ENCODE measurements around the gene PCDHA13. TPM values are rescaled to one million over a fixed set of nuclear protein-coding genes. Genes with fewer than 3 reads are reported as not detected.
"Not testable (repeated sequence)": the region's sequence is repeated elsewhere in the genome, so short reads cannot be mapped to it uniquely, and the experiment has no call there.

The PCDHA13 gene
- polyA plus RNA-seq, 3 donors, result not detected

DNA sequence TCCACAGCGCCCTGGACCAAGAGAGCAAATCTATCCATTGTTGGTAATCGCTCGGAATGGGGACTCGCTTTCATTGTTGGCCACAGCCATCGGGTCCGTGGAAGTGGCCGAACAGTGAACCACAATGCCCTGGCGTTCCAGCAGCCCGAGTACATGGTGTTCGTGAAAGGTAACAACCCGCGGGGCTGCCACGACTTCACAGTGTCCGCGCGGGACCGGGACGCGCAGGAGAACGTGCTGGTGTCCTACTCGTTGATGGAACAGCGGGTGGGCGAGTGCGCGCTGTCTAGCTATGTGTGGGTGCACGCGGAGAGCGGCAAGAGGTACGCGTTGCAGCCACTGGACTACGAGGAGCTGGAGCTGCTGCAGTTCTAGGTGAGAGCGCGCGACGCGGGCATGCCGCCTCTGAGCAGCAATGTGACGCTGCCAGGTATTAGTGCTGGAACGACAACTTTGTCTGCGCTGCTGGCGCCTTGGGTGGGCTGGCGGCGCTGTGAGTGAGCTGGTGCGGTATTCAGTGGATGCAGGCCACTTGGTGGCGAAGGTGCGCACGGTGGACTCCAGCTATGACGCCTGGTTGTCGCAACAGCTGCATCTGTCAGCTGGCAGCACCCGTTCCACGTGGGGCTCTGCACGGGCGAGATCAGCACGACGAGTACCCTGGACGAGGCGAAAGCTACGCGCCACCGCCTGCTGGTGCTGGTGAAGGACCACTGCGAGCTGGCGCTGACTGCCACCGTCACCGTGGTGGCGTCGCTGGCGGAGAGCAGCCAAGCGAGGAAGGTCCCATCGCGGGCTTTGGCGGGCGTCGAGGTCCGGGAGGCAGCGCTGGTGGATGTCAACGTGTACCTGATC lies 19.3 kb upstream of the PCDHA13 start:
- DNase-seq (ENCODE audit: extremely low read depth in 1 of 11, low read depth in 9 of 11, low spot score in 4 of 11), result no peak

GRCh38 chr5:140868721-140869554 lies 13.0 kb upstream of the PCDHA13 start, which contains the start of gene PCDHA11:
TSS of gene PCDHA11 (plus strand) at chr5:140868957. CDS start at chr5:140869104, 147 bp downstream.
- no peak for DNase-seq (ENCODE audit: extremely low read depth in 1 of 11, low read depth in 9 of 11, low spot score in 4 of 11)

- no peak for DNase-seq (ENCODE audit: extremely low read depth in 1 of 11, low read depth in 9 of 11, low spot score in 4 of 11)
These were observed 12.4 kb upstream of the PCDHA13 start for GRCh38 chr5:140869555-140869886.

DNA sequence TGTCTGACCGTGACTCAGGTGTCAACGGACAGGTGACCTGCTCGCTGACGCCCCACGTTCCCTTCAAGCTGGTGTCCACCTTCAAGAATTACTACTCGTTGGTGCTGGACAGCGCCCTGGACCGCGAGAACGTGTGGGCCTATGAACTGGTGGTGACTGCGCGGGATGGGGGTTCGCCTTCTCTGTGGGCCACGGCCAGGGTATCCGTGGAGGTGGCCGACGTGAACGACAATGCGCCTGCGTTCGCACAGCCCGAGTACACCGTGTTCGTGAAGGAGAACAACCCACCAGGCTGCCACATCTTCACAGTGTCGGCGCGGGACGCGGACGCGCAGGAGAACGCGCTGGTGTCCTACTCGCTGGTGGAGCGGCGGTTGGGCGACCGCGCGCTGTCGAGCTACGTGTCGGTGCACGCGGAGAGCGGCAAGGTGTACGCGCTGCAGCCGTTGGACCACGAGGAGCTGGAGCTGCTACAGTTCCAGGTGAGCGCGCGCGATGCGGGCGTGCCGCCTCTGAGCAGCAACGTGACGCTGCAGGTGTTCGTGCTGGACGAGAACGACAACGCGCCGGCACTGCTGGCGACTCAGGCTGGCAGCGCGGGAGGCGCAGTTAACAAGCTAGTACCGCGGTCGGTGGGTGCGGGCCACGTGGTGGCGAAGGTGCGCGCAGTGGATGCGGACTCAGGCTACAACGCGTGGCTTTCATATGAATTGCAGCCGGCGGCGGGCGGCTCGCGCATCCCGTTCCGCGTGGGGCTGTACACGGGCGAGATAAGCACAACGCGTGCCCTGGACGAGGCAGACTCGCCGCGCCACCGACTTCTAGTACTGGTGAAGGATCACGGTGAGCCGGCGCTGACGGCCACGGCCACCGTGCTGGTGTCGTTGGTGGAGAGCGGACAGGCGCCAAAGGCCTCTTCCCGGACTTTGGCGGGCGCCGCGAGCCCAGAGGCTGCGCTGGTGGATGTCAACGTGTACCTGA lies 11.4 kb upstream of the PCDHA13 start:
- DNase-seq (ENCODE audit: extremely low read depth in 1 of 11, low read depth in 9 of 11, low spot score in 4 of 11), result no peak

GRCh38 chr5:140875085-140876065 lies 6.5 kb upstream of the PCDHA13 start, which contains the start of gene PCDHA12:
TSS of gene PCDHA12 (plus strand) at chr5:140875308. CDS start at chr5:140875473, 165 bp downstream.
- no peak for DNase-seq (ENCODE audit: extremely low read depth in 1 of 11, low read depth in 9 of 11, low spot score in 4 of 11)

GRCh38 chr5:140876541-140877261 lies 5.2 kb upstream of the PCDHA13 start:
- DNase-seq (ENCODE audit: extremely low read depth in 1 of 11, low read depth in 9 of 11, low spot score in 4 of 11), result not testable (repeated sequence)

- DNase-seq (ENCODE audit: extremely low read depth in 1 of 11, low read depth in 9 of 11, low spot score in 4 of 11), result no peak
These were observed 4.7 kb upstream of the PCDHA13 start for GRCh38 chr5:140877262-140877581.

DNA sequence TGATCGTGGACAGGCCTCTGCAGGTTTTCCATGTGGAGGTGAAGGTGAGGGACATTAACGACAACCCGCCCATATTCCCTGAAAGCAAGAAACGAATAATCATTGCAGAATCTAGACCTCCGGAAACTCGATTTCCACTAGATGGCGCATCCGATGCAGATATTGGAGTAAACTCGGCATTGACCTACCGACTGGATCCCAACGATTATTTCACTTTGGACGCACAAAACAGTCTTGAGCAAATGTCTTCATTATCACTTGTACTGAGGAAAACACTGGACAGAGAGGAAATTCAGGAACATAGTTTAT lies 621 bp downstream of the PCDHA13 start:
- DNase-seq (ENCODE audit: extremely low read depth in 1 of 11, low read depth in 9 of 11, low spot score in 4 of 11), result no peak

DNA sequence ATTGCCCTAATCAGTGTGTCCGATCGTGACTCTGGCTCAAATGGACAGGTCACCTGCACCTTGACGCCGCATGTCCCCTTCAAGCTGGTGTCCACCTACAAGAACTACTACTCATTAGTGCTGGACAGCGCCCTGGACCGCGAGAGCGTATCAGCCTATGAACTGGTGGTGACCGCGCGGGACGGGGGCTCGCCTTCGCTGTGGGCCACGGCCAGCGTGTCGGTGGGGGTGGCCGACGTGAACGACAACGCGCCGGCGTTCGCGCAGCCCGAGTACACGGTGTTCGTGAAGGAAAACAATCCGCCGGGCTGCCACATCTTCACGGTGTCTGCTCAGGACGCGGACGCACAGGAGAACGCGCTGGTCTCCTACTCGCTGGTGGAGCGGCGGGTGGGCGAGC lies 1.4 kb downstream of the PCDHA13 start:
- no peak for DNase-seq (ENCODE audit: extremely low read depth in 1 of 11, low read depth in 9 of 11, low spot score in 4 of 11)

GRCh38 chr5:140883927-140884697 lies 2.2 kb downstream of the PCDHA13 start:
- DNase-seq (ENCODE audit: extremely low read depth in 1 of 11, low read depth in 9 of 11, low spot score in 4 of 11), result no peak

DNA sequence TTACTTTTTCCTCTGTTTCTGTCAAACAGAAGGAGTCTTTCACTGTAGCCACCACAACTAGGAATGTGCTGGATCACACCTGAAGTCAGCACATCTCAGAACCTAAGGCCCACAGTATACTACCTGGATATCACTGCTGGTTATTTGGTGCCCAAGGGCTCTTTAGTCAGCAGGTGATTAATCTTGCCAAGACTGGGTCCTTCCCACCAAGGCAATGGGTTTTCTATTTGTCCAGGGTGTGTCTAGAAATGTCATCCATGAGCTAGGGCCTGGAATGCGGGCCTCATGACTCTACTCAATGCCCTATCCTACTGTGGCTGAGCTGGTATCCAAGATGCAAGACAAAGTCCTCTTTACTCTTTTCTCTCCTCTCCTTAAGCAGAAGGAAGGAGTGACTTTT lies 34.4 kb downstream of the PCDHA13 start:
- DNase-seq (ENCODE audit: extremely low read depth in 1 of 11, low read depth in 9 of 11, low spot score in 4 of 11), result no peak

GRCh38 chr5:140923601-140924000 lies 41.7 kb downstream of the PCDHA13 start:
- DNase-seq (ENCODE audit: extremely low read depth in 1 of 11, low read depth in 9 of 11, low spot score in 4 of 11), result no peak

GRCh38 chr5:140925806-140926442 lies 44.0 kb downstream of the PCDHA13 start, which contains the start of gene PCDHAC1:
TSS of gene PCDHAC1 (plus strand) at chr5:140926299. CDS start at chr5:140926893, 594 bp downstream.
- DNase-seq (ENCODE audit: extremely low read depth in 1 of 11, low read depth in 9 of 11, low spot score in 4 of 11), result no peak

DNA sequence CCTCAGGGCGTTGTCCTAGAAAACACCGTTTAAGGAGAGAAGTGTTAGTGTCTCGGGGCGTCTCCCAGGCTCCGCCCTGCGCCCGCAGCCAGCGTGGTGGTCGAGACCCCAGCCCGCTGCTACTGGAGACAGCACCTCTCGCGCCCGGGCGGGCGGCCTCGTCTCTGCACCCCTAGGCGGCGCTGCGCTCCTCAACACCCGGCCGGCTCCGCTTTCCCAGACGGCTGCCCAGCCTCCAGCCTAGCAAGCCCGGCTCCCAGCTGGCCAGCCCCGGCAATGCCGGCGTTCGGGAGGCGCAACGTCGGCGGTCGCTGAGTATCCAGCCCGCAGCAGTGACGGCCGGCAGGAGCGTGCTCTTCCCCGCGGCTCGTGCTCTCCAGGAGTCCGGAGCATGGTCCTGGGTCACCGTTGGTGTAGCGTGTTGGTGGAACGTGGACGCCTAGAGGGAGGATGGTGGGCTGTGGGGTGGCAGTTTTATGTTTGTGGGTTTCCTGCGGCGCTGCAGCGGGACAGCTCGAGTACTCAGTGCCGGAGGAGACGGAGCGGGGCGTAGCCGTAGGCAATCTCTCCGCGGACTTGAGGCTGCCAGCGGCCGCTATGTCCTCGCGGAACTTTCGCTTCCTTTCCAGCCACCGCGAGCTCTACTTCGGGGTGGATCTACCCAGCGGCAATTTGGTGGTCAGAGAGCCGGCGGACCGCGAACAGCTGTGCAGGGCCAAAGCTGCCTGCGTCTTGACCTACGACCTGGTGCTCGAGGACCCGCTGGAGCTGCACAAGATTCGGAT lies 44.7 kb downstream of the PCDHA13 start:
- peak; percentile 19 to 65 (median 56) for DNase-seq (ENCODE audit: extremely low read depth in 1 of 11, low read depth in 9 of 11, low spot score in 4 of 11)

GRCh38 chr5:140927228-140927573 lies 45.3 kb downstream of the PCDHA13 start:
- DNase-seq (ENCODE audit: extremely low read depth in 1 of 11, low read depth in 9 of 11, low spot score in 4 of 11), result no peak

Data from renal cortex interstitium (tissue), 11 donors.